Endodermal cell (in vitro differentiated cells): ENCODE results near the gene CCT6A. TPM values are rescaled to one million over a fixed set of nuclear protein-coding genes. Genes with fewer than 3 reads are reported as not detected.
"Not testable (repeated sequence)": the region's sequence is repeated elsewhere in the genome, so short reads cannot be mapped to it uniquely, and the experiment has no call there.

Experiments used
- DNase-seq: peaks from one replicate; pipeline ENCODE4 v3.0.0-alpha.2; 2017
- H3K27ac ChIP-seq: 2 replicates; pipeline ENCODE4 v1.5.1; 2013; ENCODE audit warnings: mild to moderate bottlenecking, low read depth, low read length, moderate library complexity
- H3K27me3 ChIP-seq: 2 replicates; pipeline ENCODE4 v1.6.1; 2013; ENCODE audit warnings: mild to moderate bottlenecking, low read length, moderate library complexity; ENCODE audit not compliant: insufficient read depth, control insufficient read depth, poor library complexity, severe bottlenecking
- H3K36me3 ChIP-seq: 2 replicates; pipeline ENCODE4 v1.7.0; 2013; ENCODE audit warnings: mild to moderate bottlenecking, low read length, moderate library complexity; ENCODE audit not compliant: control insufficient read depth, insufficient read depth
- H3K4me1 ChIP-seq: one replicate; pipeline ENCODE4 v1.7.0; 2013; ENCODE audit warnings: low read length; ENCODE audit not compliant: control insufficient read depth, insufficient read depth
- H3K4me3 ChIP-seq: 2 replicates; pipeline ENCODE4 v1.5.1; 2013; ENCODE audit warnings: mild to moderate bottlenecking, low read length, moderate library complexity
- H3K9ac ChIP-seq: 2 replicates; pipeline ENCODE4 v1.6.1; 2013; ENCODE audit warnings: mild to moderate bottlenecking, low read length, moderate library complexity; ENCODE audit not compliant: poor library complexity, severe bottlenecking; ENCODE audit errors: extremely low read depth
- H3K9me3 ChIP-seq: 2 replicates; pipeline ENCODE4 v1.6.1; 2013; ENCODE audit warnings: mild to moderate bottlenecking, low read length, moderate library complexity; ENCODE audit not compliant: control insufficient read depth
- H3K27ac Mint-ChIP-seq: 2 replicates; pipeline ENCODE4 v1.8.0; 2020; ENCODE audit warnings: mixed read lengths
- H3K27me3 Mint-ChIP-seq: 2 replicates; pipeline ENCODE4 v1.8.0; 2021; ENCODE audit warnings: mild to moderate bottlenecking, mixed read lengths; ENCODE audit not compliant: insufficient read depth
- H3K36me3 Mint-ChIP-seq: 2 replicates; pipeline ENCODE4 v1.8.0; 2020; ENCODE audit warnings: low read depth, mixed read lengths
- H3K4me1 Mint-ChIP-seq: 2 replicates; pipeline ENCODE4 v1.8.0; 2020; ENCODE audit warnings: mixed read lengths
- H3K4me3 Mint-ChIP-seq: 2 replicates; pipeline ENCODE4 v1.8.0; 2020; ENCODE audit warnings: mild to moderate bottlenecking, moderate library complexity, mixed read lengths
- H3K9me3 Mint-ChIP-seq: 2 replicates; pipeline ENCODE4 v1.8.0; 2020; ENCODE audit warnings: mild to moderate bottlenecking, mixed read lengths
- WGBS, 2 experiments: methylation state at CpG; one replicate each; pipeline versions ENCODE4 v1.1.5 to v1.1.7; 2013; ENCODE audit warnings: missing lambda C conversion rate in 2 of 2, mixed read lengths in 1 of 2; ENCODE audit not compliant: insufficient coverage in 1 of 2, insufficient read length in 1 of 2; 5-methylcytosine and 5-hydroxymethylcytosine counted together
- total RNA-seq, 2 donors: library from RNA; stranded (reverse); fragmentation: NEBNext Ultra II Directional in 1 of 2; extraction: Animal tissue kit (Norgen Biotek cat#: 25700) in 1 of 2; gene quantifications; 2 replicates in 1 of 2; 3 replicates in 1 of 2; pipeline ENCODE4 v1.2.1, GENCODE V29; 2021
- TF ChIP-seq, protein P1 (sequence below): fragments of 200-600 bp; sonication (generic); conservative IDR thresholded peaks from 2 replicates; pipeline ENCODE4 v1.5.0; 2021; ENCODE audit warnings: antibody characterized with exemption, mild to moderate bottlenecking

CCT6A gene
- total RNA-seq, 2 donors from 2014 or later: 225 to 230 TPM

DNA sequence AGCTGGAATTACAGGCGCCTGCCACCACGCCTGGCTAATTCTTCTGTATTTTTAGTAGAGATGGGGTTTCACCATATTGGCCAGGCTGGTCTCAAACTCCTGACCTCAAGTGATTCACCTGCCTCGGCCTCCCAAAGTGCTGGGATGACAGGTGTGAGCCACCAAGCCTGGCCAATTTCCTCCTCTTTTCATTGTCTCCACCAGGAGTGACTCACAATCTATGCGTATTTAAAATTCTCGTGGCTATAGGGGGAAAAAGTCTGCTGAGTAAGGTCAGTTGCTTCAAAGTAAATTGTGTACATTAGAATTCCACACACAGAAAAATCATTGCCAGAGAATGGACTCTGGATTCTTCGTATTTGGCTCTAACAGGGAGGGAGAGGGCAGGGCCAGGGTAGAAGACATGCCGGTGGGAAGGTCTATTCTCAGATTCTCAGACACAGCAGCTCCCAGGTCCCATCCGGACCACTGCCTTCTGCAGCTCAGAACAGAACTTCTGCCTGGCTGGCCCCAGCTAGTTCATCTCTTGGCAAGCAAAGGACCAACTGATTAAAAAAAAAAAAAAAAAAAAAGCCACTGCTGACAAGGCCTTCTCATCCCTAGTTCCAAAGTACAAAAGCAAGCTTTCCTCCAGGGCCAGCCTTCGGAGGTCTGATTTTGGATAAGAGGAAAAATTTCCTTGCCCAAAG is 22.5 kb upstream of the CCT6A start:
- Mint-ChIP-seq H3K9me3 (no peaks in the 10 kb centered on the region), H3K4me1 (no peaks in the 10 kb centered on the region), H3K4me3 (no peak overlapping the region), H3K27ac (no peak overlapping the region), H3K36me3 (peaks cover 54% of the 10 kb centered on the region), H3K27me3 (no peaks in the 10 kb centered on the region)
- Histone ChIP-seq H3K9ac (no peak overlapping the region), H3K9me3 (no peaks in the 10 kb centered on the region), H3K4me3 (no peak overlapping the region), H3K27ac (no peak overlapping the region), H3K4me1 (no peaks in the 10 kb centered on the region), H3K27me3 (no peaks in the 10 kb centered on the region), H3K36me3 (peaks cover 42% of the 10 kb centered on the region)
- no peak for DNase-seq
- TF ChIP-seq, protein P1, sequence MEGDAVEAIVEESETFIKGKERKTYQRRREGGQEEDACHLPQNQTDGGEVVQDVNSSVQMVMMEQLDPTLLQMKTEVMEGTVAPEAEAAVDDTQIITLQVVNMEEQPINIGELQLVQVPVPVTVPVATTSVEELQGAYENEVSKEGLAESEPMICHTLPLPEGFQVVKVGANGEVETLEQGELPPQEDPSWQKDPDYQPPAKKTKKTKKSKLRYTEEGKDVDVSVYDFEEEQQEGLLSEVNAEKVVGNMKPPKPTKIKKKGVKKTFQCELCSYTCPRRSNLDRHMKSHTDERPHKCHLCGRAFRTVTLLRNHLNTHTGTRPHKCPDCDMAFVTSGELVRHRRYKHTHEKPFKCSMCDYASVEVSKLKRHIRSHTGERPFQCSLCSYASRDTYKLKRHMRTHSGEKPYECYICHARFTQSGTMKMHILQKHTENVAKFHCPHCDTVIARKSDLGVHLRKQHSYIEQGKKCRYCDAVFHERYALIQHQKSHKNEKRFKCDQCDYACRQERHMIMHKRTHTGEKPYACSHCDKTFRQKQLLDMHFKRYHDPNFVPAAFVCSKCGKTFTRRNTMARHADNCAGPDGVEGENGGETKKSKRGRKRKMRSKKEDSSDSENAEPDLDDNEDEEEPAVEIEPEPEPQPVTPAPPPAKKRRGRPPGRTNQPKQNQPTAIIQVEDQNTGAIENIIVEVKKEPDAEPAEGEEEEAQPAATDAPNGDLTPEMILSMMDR: no peak
- WGBS, 2 experiments: 92 to 100% methylated on average over 4 to 8 of the region's 9 CpGs

DNA sequence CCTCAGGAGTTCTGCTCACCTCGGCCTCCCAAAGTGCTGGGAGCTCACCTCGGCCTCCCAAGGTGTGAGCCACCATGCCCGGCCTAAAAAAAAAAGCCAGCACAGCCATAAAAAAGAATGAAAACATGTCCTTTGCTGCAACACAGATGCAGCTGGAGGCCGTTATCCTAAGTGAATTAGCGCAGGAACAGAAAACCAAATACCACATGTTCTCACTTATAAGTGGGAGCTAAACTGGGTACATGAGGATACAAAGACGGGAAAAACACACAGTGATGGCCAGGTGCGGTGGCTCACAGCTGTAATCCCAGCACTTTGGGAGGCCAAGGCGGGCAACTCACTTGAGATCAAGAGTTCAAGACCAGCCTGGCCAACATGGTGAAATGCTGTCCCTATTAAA is 21.2 kb upstream of the CCT6A start:
- no peaks in the 10 kb centered on the region for H3K9me3 Mint-ChIP-seq

DNA sequence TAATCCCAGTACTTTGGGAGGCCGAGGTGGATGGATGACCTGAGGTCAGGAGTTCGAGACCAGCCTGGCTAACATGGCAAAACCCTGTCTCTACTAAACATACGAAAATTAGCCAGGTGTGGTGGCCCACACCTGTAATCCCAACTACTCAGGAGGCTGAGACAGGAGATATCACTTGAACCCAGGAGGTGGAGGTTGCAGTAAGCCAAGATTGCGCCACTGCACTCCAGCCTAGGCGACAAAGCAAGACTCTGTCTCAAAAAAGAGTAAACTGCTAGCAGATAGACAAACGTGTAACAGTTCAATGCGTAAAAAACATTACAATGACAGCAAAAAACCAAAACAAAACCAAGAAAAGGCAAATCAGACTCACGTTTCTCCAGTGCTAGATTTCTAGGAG is 20.0 kb upstream of the CCT6A start:
- not testable (repeated sequence) for H3K4me3 Mint-ChIP-seq, H3K9me3 ChIP-seq, H3K4me1 Mint-ChIP-seq, H3K4me1 ChIP-seq, H3K27ac ChIP-seq, H3K9me3 Mint-ChIP-seq, H3K27me3 Mint-ChIP-seq, H3K27me3 ChIP-seq, H3K9ac ChIP-seq, H3K4me3 ChIP-seq, DNase-seq, H3K27ac Mint-ChIP-seq
- peaks cover 41% of the 10 kb centered on the region for H3K36me3 Mint-ChIP-seq
- peaks cover 38% of the 10 kb centered on the region for H3K36me3 ChIP-seq
- 81 to 92% methylated on average over 7 to 8 of the region's 8 CpGs for WGBS, 2 experiments

More for the DNA sequence above, 21.2 kb upstream of the CCT6A start:
- Histone ChIP-seq H3K9me3 (no peaks in the 10 kb centered on the region), H3K27me3 (no peaks in the 10 kb centered on the region), H3K36me3 (peaks cover 38% of the 10 kb centered on the region), H3K4me3 (no peak overlapping the region), H3K9ac (no peak overlapping the region), H3K4me1 (no peaks in the 10 kb centered on the region), H3K27ac (no peak overlapping the region)
- H3K4me3 Mint-ChIP-seq: no peak overlapping the region
- no peak for DNase-seq
- H3K27ac Mint-ChIP-seq: no peak overlapping the region
- H3K27me3 Mint-ChIP-seq: no peaks in the 10 kb centered on the region
- 90 to 96% methylated on average over 8 of the region's 8 CpGs for WGBS, 2 experiments
- TF ChIP-seq, protein P1: no peak
- no peaks in the 10 kb centered on the region for H3K4me1 Mint-ChIP-seq
- peaks cover 47% of the 10 kb centered on the region for H3K36me3 Mint-ChIP-seq

DNA sequence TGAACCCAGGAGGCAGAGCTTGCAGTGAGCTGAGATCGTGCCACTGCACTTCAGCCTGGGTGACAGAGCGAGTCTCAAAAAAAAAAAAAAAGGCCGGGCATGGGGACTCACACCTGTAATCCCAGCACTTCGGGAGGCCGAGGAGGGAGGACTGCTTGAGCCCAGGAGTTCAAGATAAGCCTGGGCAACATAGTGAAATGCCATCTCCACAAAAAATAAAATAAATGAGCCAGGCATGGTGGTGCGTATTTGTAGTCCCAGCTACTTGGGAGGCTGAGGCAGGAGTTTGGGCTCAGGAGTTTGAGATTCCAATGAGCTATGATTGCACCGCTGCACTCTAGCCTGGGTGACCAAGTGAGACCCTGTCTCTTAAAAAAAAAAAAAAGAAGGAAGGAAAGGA is 19.0 kb upstream of the CCT6A start:
- not testable (repeated sequence) for H3K27me3 ChIP-seq, H3K4me1 Mint-ChIP-seq, DNase-seq, H3K27ac ChIP-seq, H3K9ac ChIP-seq, H3K27ac Mint-ChIP-seq, H3K9me3 ChIP-seq, H3K27me3 Mint-ChIP-seq, H3K4me1 ChIP-seq, H3K9me3 Mint-ChIP-seq
- peaks cover 37% of the 10 kb centered on the region for H3K36me3 Mint-ChIP-seq
- Histone ChIP-seq H3K36me3 (peaks cover 32% of the 10 kb centered on the region), H3K4me3 (peak overlapping the region; percentile 88)
- peak overlapping the region; percentile 64 for H3K4me3 Mint-ChIP-seq
- WGBS, 2 experiments: 96 to 98% methylated on average over 3 to 6 of the region's 7 CpGs
